ENCODE measurements around the gene PDSS1.
"Not testable (repeated sequence)": the region's sequence is repeated elsewhere in the genome, so short reads cannot be mapped to it uniquely, and the experiment has no call there.

Gene PDSS1

GRCh38 chr10:26697163-26697921 lies at the start of gene PDSS1:
TSS of gene PDSS1 (plus strand) at chr10:26697701. CDS start at chr10:26697712, 11 bp downstream.
- peak; percentile 52 for DNase-seq

GRCh38 chr10:26648245-26648636 lies 49.3 kb upstream of the PDSS1 start:
- DNase-seq: not testable (repeated sequence)

GRCh38 chr10:26650406-26650805 lies 47.1 kb upstream of the PDSS1 start:
- no peak for DNase-seq

GRCh38 chr10:26651476-26651875 lies 46.0 kb upstream of the PDSS1 start:
- DNase-seq: not testable (repeated sequence)

- DNase-seq: no peak
These were observed 44.5 kb upstream of the PDSS1 start for GRCh38 chr10:26653004-26653403.

GRCh38 chr10:26655746-26656145 lies 41.8 kb upstream of the PDSS1 start:
- no peak for DNase-seq

GRCh38 chr10:26662864-26663263 lies 34.6 kb upstream of the PDSS1 start:
- no peak for DNase-seq

GRCh38 chr10:26665080-26666048 lies 32.1 kb upstream of the PDSS1 start:
- DNase-seq: no peak

GRCh38 chr10:26675873-26676257 lies 21.6 kb upstream of the PDSS1 start:
- DNase-seq: no peak

- DNase-seq: no peak
These were observed 17.9 kb upstream of the PDSS1 start for GRCh38 chr10:26679588-26679987.

GRCh38 chr10:26681076-26681475 lies 16.4 kb upstream of the PDSS1 start:
- DNase-seq: no peak

- not testable (repeated sequence) for DNase-seq
These were observed 15.5 kb upstream of the PDSS1 start for GRCh38 chr10:26681971-26682370.

GRCh38 chr10:26682931-26683330 lies 14.6 kb upstream of the PDSS1 start:
- no peak for DNase-seq

GRCh38 chr10:26684667-26685264 lies 12.7 kb upstream of the PDSS1 start:
- peak; percentile 41 for DNase-seq

- no peak for DNase-seq
These were observed 12.1 kb upstream of the PDSS1 start for GRCh38 chr10:26685441-26685840.

- no peak for DNase-seq
These were observed 8.1 kb upstream of the PDSS1 start for GRCh38 chr10:26689399-26689798.

- DNase-seq: no peak
These were observed 6.6 kb upstream of the PDSS1 start for GRCh38 chr10:26690731-26691475.

- DNase-seq: not testable (repeated sequence)
These were observed 3.0 kb upstream of the PDSS1 start for GRCh38 chr10:26694536-26694935.

- no peak for DNase-seq
These were observed 727 bp upstream of the PDSS1 start for GRCh38 chr10:26696786-26697162.

- DNase-seq: no peak
These were observed 564 bp downstream of the PDSS1 start for GRCh38 chr10:26697922-26698608.

GRCh38 chr10:26698909-26699308 lies 1.4 kb downstream of the PDSS1 start:
- no peak for DNase-seq

GRCh38 chr10:26699631-26700030 lies 2.1 kb downstream of the PDSS1 start:
- DNase-seq: no peak
